ENCODE data around the gene JSRP1. TPM values are rescaled to one million over a fixed set of nuclear protein-coding genes. Genes with fewer than 3 reads are reported as not detected.
A peak's percentile ranks its signal among the peaks of the same experiment; 100 is the strongest.

The JSRP1 gene
- total RNA-seq, 4 donors from 2014 or later: 1.5 TPM; not detected in 3

- Histone ChIP-seq H3K27ac (peak overlapping the region; percentile 8 to 76 (median 52)), H3K27me3 (peaks cover 21 to 94% (median 26%) of the 10 kb centered on the region in 4 donors), H3K4me3 (peak overlapping the region; percentile 13 to 65 (median 42)), H3K9me3 (no peaks in the 10 kb centered on the region), H3K36me3 (no peaks in the 10 kb centered on the region), H3K4me1 (peaks cover 19 to 47% (median 28%) of the 10 kb centered on the region in 3 donors)
- whole genome bisulfite sequencing, 2 donors: 0 to 1% methylated on average over 19 to 33 of the region's 74 CpGs
- intact Hi-C loops (cut with DNase I): loop anchor here (10.0 kb wide), 2 partner anchors 105 to 335 kb away; no protein-coding TSS in a partner anchor
- no peak for TF ChIP-seq CTCF (IDR thresholded peaks at IDR 0.05)
- TF ChIP-seq POLR2A (IDR thresholded peaks at IDR 0.05): peak in 1 of 4 donors; percentile 27
- DNase-seq: no peak
These were observed 33.7 kb upstream of the JSRP1 start for GRCh38 chr19:2289714-2290435.

- Histone ChIP-seq H3K4me1 (peaks cover 19 to 39% (median 22%) of the 10 kb centered on the region in 3 donors), H3K27ac (peak overlapping the region; percentile 4 to 76 (median 52)), H3K36me3 (no peaks in the 10 kb centered on the region), H3K27me3 (peaks cover 21 to 86% (median 26%) of the 10 kb centered on the region in 4 donors), H3K4me3 (peak overlapping the region in 3 of 4 donors; percentile 34 to 65 (median 51)), H3K9me3 (no peaks in the 10 kb centered on the region)
- intact Hi-C loops (cut with DNase I): loop anchor here (10.0 kb wide), 2 partner anchors 106 to 336 kb away; no protein-coding TSS in a partner anchor
- DNase-seq: no peak
- WGBS, 2 donors: 70 to 80% methylated on average over 1 to 2 of the region's 28 CpGs
- TF ChIP-seq CTCF (IDR thresholded peaks at IDR 0.05): no peak
- no peak for TF ChIP-seq POLR2A (IDR thresholded peaks at IDR 0.05)
These were observed 32.8 kb upstream of the JSRP1 start for GRCh38 chr19:2288818-2289713.

- H3K4me3 ChIP-seq: no peak overlapping the region
- H3K36me3 ChIP-seq: no peaks in the 10 kb centered on the region
- peaks cover 19 to 36% (median 22%) of the 10 kb centered on the region in 3 donors for H3K4me1 ChIP-seq
- H3K9me3 ChIP-seq: no peaks in the 10 kb centered on the region
- no peak for TF ChIP-seq POLR2A (IDR thresholded peaks at IDR 0.05)
- no peak for TF ChIP-seq CTCF (IDR thresholded peaks at IDR 0.05)
- no peak for DNase-seq
- peaks cover 21 to 79% (median 26%) of the 10 kb centered on the region in 4 donors for H3K27me3 ChIP-seq
- intact Hi-C loops (cut with DNase I): loop anchor here (10.0 kb wide), 2 partner anchors 106 to 336 kb away; no protein-coding TSS in a partner anchor
- 88% methylated on average over 8 of the region's 17 CpGs; no CpG with 5 or more reads in 1 of the 2 donors for WGBS, 2 donors
- H3K27ac ChIP-seq: no peak overlapping the region
These were observed 32.2 kb upstream of the JSRP1 start for GRCh38 chr19:2288338-2288817.

- H3K4me1 ChIP-seq: peaks cover 19 to 38% (median 22%) of the 10 kb centered on the region in 3 donors
- H3K4me3 ChIP-seq: no peak overlapping the region
- TF ChIP-seq POLR2A (IDR thresholded peaks at IDR 0.05) (no peak), CTCF (IDR thresholded peaks at IDR 0.05) (no peak)
- DNase-seq: no peak
- 68 to 75% methylated on average over 3 to 4 of the region's 13 CpGs for WGBS, 2 donors
- H3K27ac ChIP-seq: no peak overlapping the region
- H3K9me3 ChIP-seq: no peaks in the 10 kb centered on the region
- no peaks in the 10 kb centered on the region for H3K36me3 ChIP-seq
- peaks cover 21 to 79% (median 26%) of the 10 kb centered on the region in 4 donors for H3K27me3 ChIP-seq
- intact Hi-C loops (cut with DNase I): loop anchor here (10.0 kb wide), 2 partner anchors 107 to 337 kb away; no protein-coding TSS in a partner anchor
These were observed 31.5 kb upstream of the JSRP1 start for GRCh38 chr19:2287585-2288337.

Measured in esophagus squamous epithelium (tissue), 5 donors.